ENCODE results near the gene ADAMTS14.

ADAMTS14 gene

GRCh38 chr10:70784016-70784415 lies 111.7 kb downstream of the ADAMTS14 start:
- Mint-ChIP-seq H3K4me1 (ENCODE audit: low read depth) (peaks cover 14% of the 10 kb centered on the region), H3K27ac (no peak overlapping the region), H3K27me3 (peaks cover 3% of the 10 kb centered on the region), H3K9me3 (no peaks in the 10 kb centered on the region), H3K4me3 (no peak overlapping the region), H3K36me3 (ENCODE audit: low read depth) (no peaks in the 10 kb centered on the region)
- DNase-seq = no peak

DNA sequence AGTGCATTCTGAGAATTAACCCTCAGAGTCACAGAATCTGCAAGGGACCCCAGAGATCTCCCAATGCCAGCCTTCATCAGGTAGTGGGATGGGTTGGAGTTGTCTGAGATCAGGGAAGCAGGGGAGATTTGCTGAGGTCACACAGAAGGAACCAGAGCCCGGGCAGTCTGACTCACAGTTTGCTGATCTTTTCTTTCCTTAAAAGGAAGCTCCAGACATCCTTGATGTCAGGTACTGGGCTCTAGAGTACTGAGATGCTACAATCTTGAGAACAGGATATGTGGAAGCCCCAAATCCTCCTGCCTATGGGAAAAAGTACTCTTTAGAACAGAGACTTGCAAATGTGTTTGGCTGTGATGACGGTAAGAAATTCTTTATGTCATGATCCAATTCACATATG lies 112.2 kb downstream of the ADAMTS14 start:
- Mint-ChIP-seq H3K4me1 (ENCODE audit: low read depth) (peaks cover 14% of the 10 kb centered on the region), H3K27ac (no peak overlapping the region), H3K36me3 (ENCODE audit: low read depth) (no peaks in the 10 kb centered on the region), H3K9me3 (no peaks in the 10 kb centered on the region), H3K4me3 (no peak overlapping the region), H3K27me3 (peaks cover 3% of the 10 kb centered on the region)
- DNase-seq = no peak

DNA sequence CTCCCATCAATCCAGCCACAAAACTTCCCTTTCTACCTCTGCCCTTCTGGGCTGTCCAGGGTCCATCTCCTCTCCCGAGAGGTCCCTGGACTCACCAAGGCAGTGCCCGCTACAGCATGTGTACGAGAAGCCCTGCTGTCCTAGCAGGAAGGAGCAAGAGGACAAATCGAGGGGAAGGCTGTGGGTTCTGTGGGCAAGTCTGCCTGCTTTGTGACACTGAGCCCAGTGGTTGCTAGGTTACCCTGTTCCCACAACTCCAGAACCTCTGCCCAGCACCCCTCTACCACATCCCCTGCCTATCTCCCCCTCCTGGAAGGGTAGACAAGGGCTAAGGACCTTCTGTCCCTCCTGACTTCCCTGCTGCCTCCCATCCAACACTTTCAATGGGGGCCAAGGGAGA lies 112.9 kb downstream of the ADAMTS14 start, which contains the start of gene TBATA:
TBATA (minus strand) TSS at position 188 of the 400 bp plus-strand sequence. CDS start 1,998 bp downstream, outside the sequence.
- H3K4me1 Mint-ChIP-seq (ENCODE audit: low read depth) = peaks cover 14% of the 10 kb centered on the region
- H3K27ac Mint-ChIP-seq = no peak within 1 kb of the TSS
- H3K36me3 Mint-ChIP-seq (ENCODE audit: low read depth) = no peaks in the 10 kb centered on the region
- no peaks in the 10 kb centered on the region for H3K9me3 Mint-ChIP-seq
- peaks cover 3% of the 10 kb centered on the region for H3K27me3 Mint-ChIP-seq
- no peak for DNase-seq
- H3K4me3 Mint-ChIP-seq = no peak within 1 kb of the TSS

- Mint-ChIP-seq H3K9me3 (no peaks in the 10 kb centered on the region), H3K4me3 (no peak overlapping the region), H3K27me3 (peaks cover 3% of the 10 kb centered on the region), H3K36me3 (ENCODE audit: low read depth) (no peaks in the 10 kb centered on the region), H3K4me1 (ENCODE audit: low read depth) (peaks cover 16% of the 10 kb centered on the region), H3K27ac (peak overlapping the region; percentile 70)
- no peak for DNase-seq
Measured at GRCh38 chr10:70786799-70787415, 114.6 kb downstream of the ADAMTS14 start.

- H3K4me1 Mint-ChIP-seq (ENCODE audit: low read depth) = peaks cover 11% of the 10 kb centered on the region
- peaks cover under 1% of the 10 kb centered on the region for H3K9me3 Mint-ChIP-seq
- no peak overlapping the region for H3K4me3 Mint-ChIP-seq
- no peaks in the 10 kb centered on the region for H3K36me3 Mint-ChIP-seq (ENCODE audit: low read depth)
- no peak overlapping the region for H3K27ac Mint-ChIP-seq
- DNase-seq = no peak
- peaks cover 19% of the 10 kb centered on the region for H3K27me3 Mint-ChIP-seq
Measured at GRCh38 chr10:70791386-70792039, 119.2 kb downstream of the ADAMTS14 start.

DNA sequence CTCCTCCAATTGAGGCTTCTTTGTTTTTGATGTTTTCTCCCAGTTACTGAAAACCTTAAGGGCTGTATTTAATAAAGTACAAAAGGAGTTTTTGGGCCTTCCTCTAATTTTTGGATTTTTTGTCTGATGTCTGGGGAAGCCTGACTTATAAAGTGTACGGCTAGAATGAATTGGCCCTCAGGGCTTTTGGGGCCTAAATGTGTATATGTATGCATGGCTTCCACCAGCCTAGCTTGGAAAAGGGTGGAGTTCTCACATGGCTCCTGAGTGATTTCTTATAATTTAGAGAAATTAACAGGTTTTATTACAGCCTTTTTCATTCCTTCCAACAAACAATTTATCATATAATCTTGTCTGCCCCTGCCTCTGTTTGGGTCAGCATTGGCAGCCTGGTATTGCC lies 123.3 kb downstream of the ADAMTS14 start:
- DNase-seq = no peak
- H3K27me3 Mint-ChIP-seq = peaks cover 45% of the 10 kb centered on the region
- no peak overlapping the region for H3K4me3 Mint-ChIP-seq
- no peak overlapping the region for H3K27ac Mint-ChIP-seq
- H3K9me3 Mint-ChIP-seq = peaks cover 6% of the 10 kb centered on the region
- H3K36me3 Mint-ChIP-seq (ENCODE audit: low read depth) = no peaks in the 10 kb centered on the region
- H3K4me1 Mint-ChIP-seq (ENCODE audit: low read depth) = peaks cover 1% of the 10 kb centered on the region

DNA sequence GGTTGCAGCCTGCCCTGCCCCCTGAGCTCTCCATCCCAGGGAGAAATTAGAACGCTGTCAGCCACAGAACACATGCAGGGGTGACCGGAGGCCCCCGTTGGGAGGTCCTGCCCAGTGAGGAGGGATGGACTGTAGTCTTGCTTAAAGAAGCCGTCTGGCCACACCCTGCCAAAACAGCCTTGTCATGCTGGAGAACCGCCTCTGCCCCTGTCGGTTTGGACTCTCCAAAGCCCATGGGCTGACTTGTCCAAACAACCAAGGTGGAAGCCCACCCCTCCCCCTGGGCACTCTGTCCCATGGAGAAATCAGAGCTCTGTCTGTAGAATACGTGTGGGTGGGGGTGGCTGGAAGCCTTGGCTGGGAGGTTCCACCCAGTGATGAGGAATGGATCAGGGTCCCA lies 125.5 kb downstream of the ADAMTS14 start:
- Mint-ChIP-seq H3K27me3 (peaks cover 40% of the 10 kb centered on the region), H3K4me3 (no peak overlapping the region), H3K9me3 (peaks cover 6% of the 10 kb centered on the region), H3K36me3 (ENCODE audit: low read depth) (no peaks in the 10 kb centered on the region), H3K27ac (no peak overlapping the region), H3K4me1 (ENCODE audit: low read depth) (no peaks in the 10 kb centered on the region)
- no peak for DNase-seq

- H3K27me3 Mint-ChIP-seq = peaks cover 38% of the 10 kb centered on the region
- H3K4me1 Mint-ChIP-seq (ENCODE audit: low read depth) = no peaks in the 10 kb centered on the region
- DNase-seq = no peak
- H3K36me3 Mint-ChIP-seq (ENCODE audit: low read depth) = no peaks in the 10 kb centered on the region
- no peak overlapping the region for H3K27ac Mint-ChIP-seq
- peaks cover 6% of the 10 kb centered on the region for H3K9me3 Mint-ChIP-seq
- no peak overlapping the region for H3K4me3 Mint-ChIP-seq
Measured at GRCh38 chr10:70799124-70799523, 126.8 kb downstream of the ADAMTS14 start.

DNA sequence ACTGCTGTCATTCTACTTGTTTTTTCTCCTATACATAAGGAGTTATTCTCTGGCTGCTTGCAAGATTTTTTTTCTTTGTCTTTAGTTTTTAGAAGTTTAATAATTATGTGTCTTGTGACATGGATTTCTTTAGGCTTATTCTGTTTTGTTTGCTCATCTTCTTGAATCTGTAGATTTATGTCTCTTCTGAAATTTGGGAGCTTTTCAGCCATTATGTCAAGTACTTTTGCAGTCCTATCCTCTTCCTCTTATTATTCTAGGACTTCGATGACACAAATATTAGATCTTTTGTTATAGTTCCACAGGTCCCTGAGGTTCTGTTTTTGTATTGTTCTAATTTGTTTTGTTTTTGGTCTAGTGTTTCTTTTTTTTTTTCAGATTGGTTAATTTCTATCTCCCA lies 129.5 kb downstream of the ADAMTS14 start:
- Mint-ChIP-seq H3K4me3 (no peak overlapping the region), H3K9me3 (peaks cover 2% of the 10 kb centered on the region), H3K4me1 (ENCODE audit: low read depth) (no peaks in the 10 kb centered on the region), H3K27me3 (peaks cover 34% of the 10 kb centered on the region), H3K27ac (no peak overlapping the region), H3K36me3 (ENCODE audit: low read depth) (no peaks in the 10 kb centered on the region)
- no peak for DNase-seq

DNA sequence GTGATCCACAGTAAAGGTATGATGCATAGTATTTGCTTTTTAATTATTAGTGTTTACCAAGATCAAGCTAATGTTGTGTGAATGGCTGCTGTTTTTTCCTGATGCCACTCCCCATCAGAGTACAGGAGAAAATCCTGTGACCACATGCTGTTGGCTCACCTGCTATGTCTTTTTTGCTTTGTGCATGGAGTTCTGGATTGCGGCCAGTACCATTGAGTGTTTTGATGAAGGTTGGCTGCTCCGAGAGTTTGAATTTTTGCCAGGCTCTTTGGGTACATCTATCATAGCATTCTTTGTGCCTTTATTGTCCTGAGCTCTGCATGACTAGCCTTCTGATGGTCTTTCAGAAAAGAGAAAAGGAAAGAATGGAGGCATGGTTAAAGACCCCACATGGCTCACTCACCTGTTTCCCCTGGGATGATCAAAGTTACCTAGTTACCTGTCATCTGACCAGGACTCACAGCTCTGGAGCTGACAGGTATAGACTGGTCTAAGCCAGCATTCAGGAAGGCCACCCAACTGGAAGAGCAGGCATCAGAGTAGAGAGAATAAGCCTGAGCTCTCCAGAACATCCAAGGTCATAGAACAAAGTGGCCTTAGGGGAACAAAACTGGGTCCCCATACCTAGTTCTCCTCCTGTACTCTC lies 131.6 kb downstream of the ADAMTS14 start:
- H3K4me1 Mint-ChIP-seq (ENCODE audit: low read depth) = no peaks in the 10 kb centered on the region
- H3K9me3 Mint-ChIP-seq = no peaks in the 10 kb centered on the region
- H3K36me3 Mint-ChIP-seq (ENCODE audit: low read depth) = no peaks in the 10 kb centered on the region
- DNase-seq = no peak
- peaks cover 21% of the 10 kb centered on the region for H3K27me3 Mint-ChIP-seq
- H3K4me3 Mint-ChIP-seq = no peak overlapping the region
- no peak overlapping the region for H3K27ac Mint-ChIP-seq

- no peaks in the 10 kb centered on the region for H3K9me3 Mint-ChIP-seq
- no peak overlapping the region for H3K27ac Mint-ChIP-seq
- DNase-seq = no peak
- no peaks in the 10 kb centered on the region for H3K4me1 Mint-ChIP-seq (ENCODE audit: low read depth)
- H3K27me3 Mint-ChIP-seq = peaks cover 15% of the 10 kb centered on the region
- H3K36me3 Mint-ChIP-seq (ENCODE audit: low read depth) = no peaks in the 10 kb centered on the region
- H3K4me3 Mint-ChIP-seq = no peak overlapping the region
Measured at GRCh38 chr10:70804421-70804808, 132.1 kb downstream of the ADAMTS14 start.

DNA sequence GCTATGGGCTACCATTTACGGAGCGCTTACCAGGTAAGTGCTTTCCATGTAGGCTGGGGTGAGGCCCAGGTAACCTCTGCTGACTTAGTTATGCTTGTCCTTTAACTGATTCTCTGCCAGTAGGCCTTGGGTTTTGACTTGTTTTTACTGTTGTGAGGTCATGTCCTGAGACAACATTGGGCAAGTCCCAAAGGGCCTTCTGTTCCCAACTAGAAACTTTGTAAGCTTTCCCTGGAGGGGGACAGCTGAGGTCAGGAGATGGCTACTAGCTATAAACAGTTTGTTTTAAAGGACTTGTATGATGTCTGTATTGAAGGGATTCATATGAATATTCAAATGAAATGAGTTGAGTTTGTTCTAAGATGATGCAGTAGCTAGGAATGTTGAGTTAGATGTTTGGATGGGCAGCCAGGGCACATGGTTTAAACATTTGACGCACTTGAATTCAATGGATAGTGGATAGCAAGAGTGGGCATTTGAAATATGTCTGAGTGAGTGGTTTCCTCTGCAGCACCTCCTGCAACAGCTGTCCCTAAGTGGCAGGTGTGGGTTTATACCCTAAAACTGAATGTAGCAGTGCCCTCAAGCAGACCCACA lies 133.4 kb downstream of the ADAMTS14 start:
- Mint-ChIP-seq H3K36me3 (ENCODE audit: low read depth) (no peaks in the 10 kb centered on the region), H3K27me3 (peaks cover 13% of the 10 kb centered on the region), H3K27ac (no peak overlapping the region), H3K4me1 (ENCODE audit: low read depth) (no peaks in the 10 kb centered on the region), H3K4me3 (no peak overlapping the region), H3K9me3 (no peaks in the 10 kb centered on the region)
- no peak for DNase-seq

- no peak for DNase-seq
- H3K9me3 Mint-ChIP-seq = no peaks in the 10 kb centered on the region
- H3K27ac Mint-ChIP-seq = no peak overlapping the region
- H3K4me1 Mint-ChIP-seq (ENCODE audit: low read depth) = no peaks in the 10 kb centered on the region
- H3K36me3 Mint-ChIP-seq (ENCODE audit: low read depth) = no peaks in the 10 kb centered on the region
- H3K27me3 Mint-ChIP-seq = peaks cover 10% of the 10 kb centered on the region
- H3K4me3 Mint-ChIP-seq = no peak overlapping the region
Measured at GRCh38 chr10:70806841-70807240, 134.5 kb downstream of the ADAMTS14 start.

DNA sequence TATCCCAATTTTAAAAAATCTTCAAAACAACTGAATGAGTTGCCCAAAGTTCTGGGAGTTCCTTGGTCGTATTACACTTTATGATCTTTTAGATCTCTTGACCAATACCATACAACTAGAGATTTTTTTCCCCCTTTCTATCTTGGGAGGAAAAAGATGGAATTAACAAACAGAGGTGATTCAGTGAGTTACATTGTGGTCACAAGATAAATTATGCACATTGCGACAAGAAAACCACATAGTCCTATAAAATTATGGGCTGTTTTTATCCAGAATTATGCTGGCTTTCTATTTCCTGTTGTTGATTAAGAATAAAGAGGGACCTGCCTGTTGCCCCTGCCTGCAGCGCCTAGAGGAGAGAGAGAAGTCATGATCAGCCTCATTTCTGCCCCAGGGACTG lies 135.2 kb downstream of the ADAMTS14 start:
- H3K9me3 Mint-ChIP-seq = no peaks in the 10 kb centered on the region
- H3K27ac Mint-ChIP-seq = no peak overlapping the region
- no peak for DNase-seq
- no peaks in the 10 kb centered on the region for H3K4me1 Mint-ChIP-seq (ENCODE audit: low read depth)
- H3K27me3 Mint-ChIP-seq = peaks cover 9% of the 10 kb centered on the region
- H3K4me3 Mint-ChIP-seq = no peak overlapping the region
- no peaks in the 10 kb centered on the region for H3K36me3 Mint-ChIP-seq (ENCODE audit: low read depth)
